Astrocyte (in vitro differentiated cells and primary cell): ENCODE measurements around the gene ZDHHC15. TPM values are rescaled to one million over a fixed set of nuclear protein-coding genes. Genes with fewer than 3 reads are reported as not detected.
"Not testable (repeated sequence)": the region's sequence is repeated elsewhere in the genome, so short reads cannot be mapped to it uniquely, and the experiment has no call there.

Experiments
- DNase-seq: peaks from one replicate; pipeline ENCODE4 v3.0.0-alpha.2; 2010; ENCODE audit warnings: low read depth
- FAIRE-seq: peaks from 2 replicates; lab custom pipeline; 2011; peaks lifted over from hg19 to GRCh38; lab: Jason Lieb, UNC
- H2AFZ ChIP-seq: 2 replicates; pipeline ENCODE4 v1.6.0; 2012; ENCODE audit warnings: low read depth, low read length, inconsistent platforms
- H3K27ac ChIP-seq: 2 replicates; pipeline ENCODE4 v1.5.1; 2011; ENCODE audit warnings: low read depth, low read length, inconsistent platforms
- H3K27me3 ChIP-seq: 2 replicates; pipeline ENCODE4 v1.6.0; 2011; ENCODE audit warnings: low read length, inconsistent platforms; ENCODE audit not compliant: insufficient read depth
- H3K36me3 ChIP-seq: 2 replicates; pipeline ENCODE4 v1.5.1; 2011; ENCODE audit warnings: low read length, inconsistent platforms; ENCODE audit not compliant: insufficient read depth
- H3K4me1 ChIP-seq: 2 replicates; pipeline ENCODE4 v1.5.1; 2011; ENCODE audit warnings: low read length, inconsistent platforms; ENCODE audit not compliant: insufficient read depth
- H3K4me2 ChIP-seq: 2 replicates; pipeline ENCODE4 v1.6.0; 2012; ENCODE audit warnings: low read length, inconsistent platforms
- H3K4me3 ChIP-seq: 2 replicates; pipeline ENCODE4 v1.5.1; 2011; ENCODE audit warnings: low read depth, mild to moderate bottlenecking, low read length, inconsistent platforms; ENCODE audit not compliant: insufficient read depth
- H3K79me2 ChIP-seq: 2 replicates; pipeline ENCODE4 v1.6.0; 2012; ENCODE audit warnings: mild to moderate bottlenecking, low read length, inconsistent platforms; ENCODE audit not compliant: insufficient read depth
- H3K9ac ChIP-seq: 2 replicates; pipeline ENCODE4 v1.6.0; 2012; ENCODE audit warnings: mild to moderate bottlenecking, low read length, inconsistent platforms
- H3K9me3 ChIP-seq: 2 replicates; pipeline ENCODE4 v1.5.1; 2012; ENCODE audit warnings: low read depth, mild to moderate bottlenecking, low read length, inconsistent platforms; ENCODE audit not compliant: insufficient read depth
- H4K20me1 ChIP-seq: 2 replicates; pipeline ENCODE4 v1.6.0; 2012; ENCODE audit warnings: low read length, inconsistent platforms; ENCODE audit not compliant: insufficient read depth
- H3K27ac Mint-ChIP-seq: one replicate; pipeline ENCODE4 v1.8.0; 2021; ENCODE audit warnings: mild to moderate bottlenecking, mixed read lengths; ENCODE audit not compliant: unreplicated experiment
- H3K27me3 Mint-ChIP-seq: one replicate; pipeline ENCODE4 v1.8.0; 2021; ENCODE audit warnings: low read depth, mixed read lengths; ENCODE audit not compliant: unreplicated experiment
- H3K36me3 Mint-ChIP-seq: one replicate; pipeline ENCODE4 v1.8.0; 2021; ENCODE audit warnings: low read depth, mixed read lengths; ENCODE audit not compliant: unreplicated experiment
- H3K4me1 Mint-ChIP-seq: one replicate; pipeline ENCODE4 v1.8.0; 2021; ENCODE audit warnings: low read depth, mixed read lengths; ENCODE audit not compliant: unreplicated experiment
- H3K4me3 Mint-ChIP-seq: one replicate; pipeline ENCODE4 v1.8.0; 2021; ENCODE audit warnings: mild to moderate bottlenecking, moderate library complexity, mixed read lengths; ENCODE audit not compliant: unreplicated experiment
- H3K9me3 Mint-ChIP-seq: one replicate; pipeline ENCODE4 v1.8.0; 2021; ENCODE audit warnings: mild to moderate bottlenecking, mixed read lengths; ENCODE audit not compliant: unreplicated experiment
- EZH2 ChIP-seq: IDR thresholded peaks from 2 replicates; pipeline ENCODE4 v1.6.1; 2012; ENCODE audit warnings: mild to moderate bottlenecking, low read length, inconsistent platforms; ENCODE audit not compliant: insufficient read depth
- total RNA-seq: library from RNA; stranded (reverse); gene quantifications from 2 replicates; pipeline ENCODE4 v1.2.1, GENCODE V29; 2021
- TF ChIP-seq, protein P1 (sequence below): IDR thresholded peaks from 2 replicates; pipeline ENCODE4 v1.5.1; 2011; ENCODE audit warnings: low read depth, mild to moderate bottlenecking, inconsistent platforms, low read length, moderate library complexity; ENCODE audit not compliant: insufficient read depth

ZDHHC15 gene
- total RNA-seq, 1 donor from 2014 or later, result 0.89 TPM

DNA sequence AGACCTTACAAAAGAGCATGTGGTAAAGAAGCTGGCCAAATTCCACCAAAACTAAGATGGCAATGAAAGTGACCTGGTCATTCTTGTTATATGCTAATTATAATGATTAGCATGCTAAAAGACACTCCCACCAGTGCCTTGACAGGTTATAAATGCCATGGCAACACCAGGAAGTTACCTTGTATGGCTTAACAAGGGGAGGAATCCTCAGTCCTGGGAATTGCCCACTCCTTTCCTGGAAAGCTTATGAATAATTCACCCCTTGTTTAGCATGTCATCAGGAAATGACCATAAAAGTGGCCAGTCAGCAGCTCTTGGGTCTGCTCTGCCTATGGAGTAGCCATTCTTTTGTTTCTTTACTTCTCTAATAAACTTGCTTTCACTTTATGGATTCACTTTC is 161.0 kb downstream of the ZDHHC15 start:
- H3K9me3 Mint-ChIP-seq, result peaks cover 1% of the 10 kb centered on the region
- TF ChIP-seq, protein P1, sequence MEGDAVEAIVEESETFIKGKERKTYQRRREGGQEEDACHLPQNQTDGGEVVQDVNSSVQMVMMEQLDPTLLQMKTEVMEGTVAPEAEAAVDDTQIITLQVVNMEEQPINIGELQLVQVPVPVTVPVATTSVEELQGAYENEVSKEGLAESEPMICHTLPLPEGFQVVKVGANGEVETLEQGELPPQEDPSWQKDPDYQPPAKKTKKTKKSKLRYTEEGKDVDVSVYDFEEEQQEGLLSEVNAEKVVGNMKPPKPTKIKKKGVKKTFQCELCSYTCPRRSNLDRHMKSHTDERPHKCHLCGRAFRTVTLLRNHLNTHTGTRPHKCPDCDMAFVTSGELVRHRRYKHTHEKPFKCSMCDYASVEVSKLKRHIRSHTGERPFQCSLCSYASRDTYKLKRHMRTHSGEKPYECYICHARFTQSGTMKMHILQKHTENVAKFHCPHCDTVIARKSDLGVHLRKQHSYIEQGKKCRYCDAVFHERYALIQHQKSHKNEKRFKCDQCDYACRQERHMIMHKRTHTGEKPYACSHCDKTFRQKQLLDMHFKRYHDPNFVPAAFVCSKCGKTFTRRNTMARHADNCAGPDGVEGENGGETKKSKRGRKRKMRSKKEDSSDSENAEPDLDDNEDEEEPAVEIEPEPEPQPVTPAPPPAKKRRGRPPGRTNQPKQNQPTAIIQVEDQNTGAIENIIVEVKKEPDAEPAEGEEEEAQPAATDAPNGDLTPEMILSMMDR, result no peak
- TF ChIP-seq EZH2, result no peak
- H3K4me2 ChIP-seq, result no peak overlapping the region
- no peak overlapping the region for H3K4me3 ChIP-seq
- H3K4me1 ChIP-seq, result no peaks in the 10 kb centered on the region
- H4K20me1 ChIP-seq, result no peaks in the 10 kb centered on the region
- no peaks in the 10 kb centered on the region for H3K27me3 Mint-ChIP-seq
- no peaks in the 10 kb centered on the region for H3K9me3 ChIP-seq
- no peak overlapping the region for H3K27ac ChIP-seq
- H3K4me3 Mint-ChIP-seq, result no peak overlapping the region
- no peak overlapping the region for H3K9ac ChIP-seq
- no peak for FAIRE-seq
- DNase-seq, result no peak
- H3K36me3 Mint-ChIP-seq, result no peaks in the 10 kb centered on the region
- H3K4me1 Mint-ChIP-seq, result peaks cover 1% of the 10 kb centered on the region
- no peak overlapping the region for H2AFZ ChIP-seq
- H3K79me2 ChIP-seq, result no peaks in the 10 kb centered on the region
- H3K27ac Mint-ChIP-seq, result no peak overlapping the region
- no peaks in the 10 kb centered on the region for H3K36me3 ChIP-seq
- no peaks in the 10 kb centered on the region for H3K27me3 ChIP-seq

DNA sequence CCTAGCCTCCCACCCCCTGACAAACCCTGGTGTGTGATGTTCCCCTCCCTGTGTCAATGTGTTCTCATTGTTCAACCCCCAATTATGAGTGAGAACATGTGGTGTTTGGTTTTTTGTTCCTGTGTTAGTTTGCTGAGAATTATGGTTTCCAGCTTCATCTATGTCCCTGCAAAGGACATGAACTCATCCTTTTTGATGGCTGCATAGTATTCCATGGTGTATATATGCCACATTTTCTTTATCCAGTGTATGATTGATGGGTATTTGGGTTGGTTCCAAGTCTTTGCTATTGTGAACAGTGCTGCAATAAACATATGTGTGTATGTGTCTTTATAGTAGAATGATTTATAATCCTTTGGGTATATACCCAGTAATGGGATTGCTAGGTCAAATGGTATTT is 174.2 kb downstream of the ZDHHC15 start:
- not testable (repeated sequence) for H3K36me3 Mint-ChIP-seq, H4K20me1 ChIP-seq, H3K4me1 Mint-ChIP-seq, H3K4me3 Mint-ChIP-seq, H3K27me3 ChIP-seq, H3K27me3 Mint-ChIP-seq, H3K9me3 Mint-ChIP-seq, FAIRE-seq, H3K27ac Mint-ChIP-seq, DNase-seq, H3K4me1 ChIP-seq, H3K4me3 ChIP-seq, H3K27ac ChIP-seq, H3K79me2 ChIP-seq, H3K4me2 ChIP-seq, H3K9ac ChIP-seq, H3K9me3 ChIP-seq, H3K36me3 ChIP-seq, H2AFZ ChIP-seq

DNA sequence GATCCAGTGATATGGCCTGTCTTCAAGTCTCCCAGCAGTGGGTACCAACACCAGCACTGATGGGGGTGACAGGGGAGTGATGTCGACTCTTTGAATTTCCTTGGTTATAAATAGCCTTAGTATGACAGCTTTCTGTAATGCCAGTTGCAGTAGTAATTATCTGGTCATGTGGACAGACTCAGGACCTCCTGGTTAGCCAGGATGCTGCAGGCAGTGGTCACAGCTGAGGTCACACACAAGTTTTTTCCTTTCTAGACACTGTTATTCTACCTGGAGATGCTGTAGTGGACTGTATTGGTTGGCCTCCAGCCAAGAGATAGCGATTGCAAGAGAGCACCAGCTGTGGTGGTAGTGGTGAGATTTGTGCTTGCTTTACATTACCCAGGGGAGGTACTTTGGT is 185.3 kb downstream of the ZDHHC15 start:
- Histone ChIP-seq H3K9ac (no peak overlapping the region), H4K20me1 (no peaks in the 10 kb centered on the region), H3K79me2 (no peaks in the 10 kb centered on the region), H3K4me1 (no peaks in the 10 kb centered on the region), H3K9me3 (no peaks in the 10 kb centered on the region), H2AFZ (no peak overlapping the region), H3K27me3 (no peaks in the 10 kb centered on the region), H3K36me3 (no peaks in the 10 kb centered on the region), H3K4me2 (no peak overlapping the region), H3K4me3 (no peak overlapping the region), H3K27ac (no peak overlapping the region)
- H3K4me1 Mint-ChIP-seq, result no peaks in the 10 kb centered on the region
- H3K9me3 Mint-ChIP-seq, result peaks cover 11% of the 10 kb centered on the region
- no peak overlapping the region for H3K4me3 Mint-ChIP-seq
- no peaks in the 10 kb centered on the region for H3K27me3 Mint-ChIP-seq
- no peak for TF ChIP-seq EZH2
- TF ChIP-seq, protein P1, result no peak
- no peak for FAIRE-seq
- DNase-seq, result no peak
- H3K36me3 Mint-ChIP-seq, result peaks cover 2% of the 10 kb centered on the region
- peak overlapping the region; percentile 34 for H3K27ac Mint-ChIP-seq
